K562 (cell line): ENCODE data around the gene SLC2A4RG. TPM values are rescaled to one million over a fixed set of nuclear protein-coding genes. Genes with fewer than 3 reads are reported as not detected.

ENCODE experiments used
- ARID1B ChIP-seq: fragments of 450-650 bp; IDR thresholded peaks from 2 replicates; pipeline ENCODE4 v1.6.1; 2016; ENCODE audit warnings: antibody characterized with exemption, mild to moderate bottlenecking, inconsistent platforms
- BACH1 ChIP-seq: fragments of 200-800 bp; sonication (Bioruptor generic); IDR thresholded peaks from 2 replicates; pipeline ENCODE4 v1.6.1; 2016; ENCODE audit warnings: missing genetic modification characterization, missing compliant biosample characterization
- BRF1 ChIP-seq: IDR thresholded peaks from 3 replicates; pipeline ENCODE4 v1.6.1; 2011; ENCODE audit warnings: borderline replicate concordance, mild to moderate bottlenecking; ENCODE audit not compliant: insufficient read length; ENCODE audit errors: extremely low read depth
- CBX1 ChIP-seq: sonication (generic); IDR thresholded peaks from 2 replicates; pipeline ENCODE4 v1.6.1; 2016; ENCODE audit warnings: antibody characterized with exemption, low read depth, mild to moderate bottlenecking
- CBX2 ChIP-seq: fragments of 200-600 bp; sonication (generic); IDR thresholded peaks from one replicate; pipeline ENCODE4 v1.6.1; 2012; ENCODE audit warnings: mild to moderate bottlenecking, low read length, inconsistent platforms; ENCODE audit not compliant: insufficient read depth, poor library complexity, severe bottlenecking
- CHD2 ChIP-seq: IDR thresholded peaks from 2 replicates; pipeline ENCODE4 v1.6.1; 2011; ENCODE audit warnings: low read depth, low read length
- CHD4 ChIP-seq: fragments of 200-600 bp; sonication (generic); IDR thresholded peaks from 3 replicates; pipeline ENCODE4 v1.6.1; 2012; ENCODE audit warnings: low read depth, mild to moderate bottlenecking, mixed read lengths, low read length, inconsistent platforms; ENCODE audit not compliant: insufficient read depth, insufficient replicate concordance, poor library complexity, severe bottlenecking
- CREM ChIP-seq: IDR thresholded peaks from 2 replicates; pipeline ENCODE4 v1.6.1; 2014; ENCODE audit warnings: antibody characterized with exemption, low read depth
- CSDE1 ChIP-seq, 2 experiments: fragments of 450-650 bp; IDR thresholded peaks; 2 replicates each; pipeline ENCODE4 v1.6.1; 2016; ENCODE audit warnings: mild to moderate bottlenecking in 1 of 2
- EHMT2 ChIP-seq: fragments of 450-650 bp; IDR thresholded peaks from 2 replicates; pipeline ENCODE4 v1.6.1; 2018; ENCODE audit warnings: antibody characterized with exemption
- FOXO4 ChIP-seq: fragments of 450-650 bp; formaldehyde crosslinking; IDR thresholded peaks from 2 replicates; pipeline ENCODE4 v1.4.0; 2020; ENCODE audit warnings: mild to moderate bottlenecking, moderate library complexity
- HNRNPK ChIP-seq: fragments of 200-400 bp; formaldehyde crosslinking; IDR thresholded peaks from one replicate; pipeline ENCODE4 v1.6.1; 2018; ENCODE audit warnings: mild to moderate bottlenecking, low read depth, low read length; ENCODE audit not compliant: poor library complexity, severe bottlenecking
- LEF1 ChIP-seq: fragments of 450-650 bp; IDR thresholded peaks from 2 replicates; pipeline ENCODE4 v1.6.1; 2016; ENCODE audit warnings: mild to moderate bottlenecking
- NFRKB ChIP-seq: fragments of 450-650 bp; IDR thresholded peaks from 2 replicates; pipeline ENCODE4 v1.6.1; 2016; ENCODE audit warnings: low read depth
- NR2C1 ChIP-seq, 2 experiments: fragments of 450-650 bp; IDR thresholded peaks; 2 replicates each; pipeline ENCODE4 v1.6.1; 2017; ENCODE audit warnings: mild to moderate bottlenecking in 2 of 2, antibody characterized with exemption in 1 of 2, inconsistent platforms in 1 of 2, missing compliant biosample characterization in 1 of 2, missing genetic modification characterization in 1 of 2
- SREBF1 ChIP-seq: fragments of 150-350 bp; IDR thresholded peaks from 2 replicates; pipeline ENCODE4 v1.6.1; 2014; ENCODE audit warnings: antibody characterized with exemption, low read depth, low read length, borderline replicate concordance
- SUPT5H ChIP-seq: fragments of 450-650 bp; IDR thresholded peaks from 2 replicates; pipeline ENCODE4 v1.6.1; 2016
- THAP12 ChIP-seq: fragments of 250-450 bp; sonication (Bioruptor Pico); IDR thresholded peaks from 2 replicates; pipeline ENCODE4 v1.9.0; 2021; ENCODE audit warnings: mild to moderate bottlenecking, inconsistent platforms
- ZNF253 ChIP-seq: fragments of 250-450 bp; sonication (Bioruptor Pico); conservative IDR thresholded peaks from 2 replicates; pipeline ENCODE4 v1.6.1; 2021; ENCODE audit warnings: mild to moderate bottlenecking
- ZNF324 ChIP-seq: fragments of 250-450 bp; sonication (Bioruptor Pico); IDR thresholded peaks from 2 replicates; pipeline ENCODE4 v1.4.0; 2020; ENCODE audit warnings: mild to moderate bottlenecking
- ZNF512 ChIP-seq: IDR thresholded peaks from 2 replicates; pipeline ENCODE4 v1.6.1; 2016; ENCODE audit warnings: missing genetic modification characterization, missing compliant biosample characterization
- polyA plus RNA-seq, 8 experiments: library from polyadenylated mRNA; depleted of rRNA in 4 of 8; stranded (reverse) in 5 of 8; unstranded in 3 of 8; fragments of >200 nt; fragmentation: Nextera tagmentation in 2 of 8; fragmentation: Illumina TruSeq in 1 of 8; extraction: Ambion mirVana in 2 of 8; extraction: Trizol in 1 of 8; gene quantifications; 2 replicates each; pipeline versions ENCODE4 v1.2.1 to v1.2.3, GENCODE V29; 2011 to 2014; ENCODE audit warnings: inconsistent platforms in 1 of 8, missing spikeins in 1 of 8
- total RNA-seq, 7 experiments: library from RNA; depleted of rRNA in 6 of 7; stranded (reverse); fragments of >200 nt in 6 of 7; fragmentation: Illumina TruSeq in 2 of 7; extraction: Trizol in 2 of 7; gene quantifications; 2 replicates each; pipeline versions ENCODE4 v1.2.1 to v1.2.3, GENCODE V29; 2011 to 2021; ENCODE audit warnings: low replicate concordance in 1 of 7
- TF ChIP-seq, protein P1 (sequence below), 2 experiments: IDR thresholded peaks; 2 replicates each; pipeline ENCODE4 v1.6.1; 2011; ENCODE audit warnings: borderline replicate concordance in 1 of 2, control low read depth in 1 of 2, low read depth in 1 of 2, low read length in 1 of 2, mild to moderate bottlenecking in 1 of 2, mixed read lengths in 1 of 2, moderate library complexity in 1 of 2; ENCODE audit not compliant: insufficient read depth in 1 of 2, insufficient read length in 1 of 2, poor library complexity in 1 of 2, severe bottlenecking in 1 of 2; ENCODE audit errors: extremely low read depth in 1 of 2

SLC2A4RG gene
- total and polyA plus RNA-seq, 9 of the 15 experiments (the other 6 are each of a cell fraction or from before 2014, with no cell fraction given) = 0.34 to 97.3 (median 26.5) TPM

DNA sequence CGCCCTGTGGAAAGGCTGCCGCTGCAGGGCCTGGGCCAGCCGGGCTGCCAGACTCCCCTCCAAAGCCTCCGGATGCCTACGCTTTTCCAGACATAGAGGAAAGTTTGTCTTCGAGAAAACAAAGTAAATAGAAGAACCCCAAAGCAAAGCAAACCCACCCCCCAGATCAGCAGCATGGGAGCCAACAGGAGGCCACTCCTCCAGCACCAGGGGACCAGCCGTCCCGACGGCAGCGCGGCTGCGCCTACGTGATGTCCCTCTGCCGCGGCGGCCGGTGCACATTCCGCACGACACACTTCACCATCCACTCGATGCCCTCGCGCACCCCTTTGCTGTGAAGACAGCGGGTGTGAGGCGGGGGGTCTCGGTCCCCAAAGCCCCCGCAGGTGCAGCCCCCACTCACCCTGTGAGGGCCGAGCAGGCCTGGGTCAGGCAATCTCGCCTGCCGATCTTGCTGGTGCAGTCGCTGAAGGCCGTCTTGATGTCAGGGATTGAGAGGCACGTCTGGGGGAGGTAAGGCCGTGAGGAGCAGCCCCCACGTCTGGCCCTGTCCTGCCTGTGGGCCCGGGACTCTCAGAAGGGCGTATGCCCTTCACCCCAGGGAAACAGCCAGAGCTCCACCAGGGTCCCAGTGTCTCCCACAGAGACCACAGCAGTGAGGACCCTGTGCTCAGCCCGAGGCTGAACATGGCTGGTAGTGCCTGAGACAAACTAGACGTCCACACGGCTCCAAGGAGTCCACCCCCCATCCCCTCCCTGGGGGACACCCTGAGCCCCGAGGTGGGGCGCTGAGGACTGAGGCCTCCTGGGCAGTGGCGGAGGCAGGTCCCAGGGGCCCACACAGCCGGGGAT lies 39.2 kb upstream of the SLC2A4RG start (continued):
- TF ChIP-seq CSDE1 (IDR thresholded peaks at IDR 0.05) (no peak), CREM (no peak), ZNF253 (CRISPR knock-in tag) (no peak), CHD2 (peak; percentile 15; the same call in 1 of the 2 replicates), BRF1 (no peak), CBX2 (no peak), EHMT2 (no peak), BACH1 (tag) (no peak), HNRNPK (no peak), FOXO4 (CRISPR knock-in tag) (no peak), SUPT5H (0 out of 2 replicates have a peak, but pooled peaks have one; percentile 30), LEF1 (no peak), CHD4 (no peak), ZNF324 (CRISPR knock-in tag) (no peak), ZNF512 (tag) (no peak), SREBF1 (no peak), NFRKB (no peak), CBX1 (no peak), NR2C1 (IDR thresholded peaks at IDR 0.05) (no peak), NR2C1 (tag; IDR thresholded peaks at IDR 0.05) (no peak), ARID1B (no peak), THAP12 (CRISPR knock-in tag) (no peak)
- TF ChIP-seq, protein P1, sequence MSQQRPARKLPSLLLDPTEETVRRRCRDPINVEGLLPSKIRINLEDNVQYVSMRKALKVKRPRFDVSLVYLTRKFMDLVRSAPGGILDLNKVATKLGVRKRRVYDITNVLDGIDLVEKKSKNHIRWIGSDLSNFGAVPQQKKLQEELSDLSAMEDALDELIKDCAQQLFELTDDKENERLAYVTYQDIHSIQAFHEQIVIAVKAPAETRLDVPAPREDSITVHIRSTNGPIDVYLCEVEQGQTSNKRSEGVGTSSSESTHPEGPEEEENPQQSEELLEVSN (IDR thresholded peaks at IDR 0.05; ENCODE audit: borderline replicate concordance in 1 of 2, extremely low read depth in 1 of 2, insufficient read depth in 1 of 2, insufficient read length in 1 of 2, low read depth in 1 of 2, low read length in 1 of 2, poor library complexity in 1 of 2, severe bottlenecking in 1 of 2) = no peak
